ENCODE data around the gene CTSF. TPM values are rescaled to one million over a fixed set of nuclear protein-coding genes. Genes with fewer than 3 reads are reported as not detected.

Gene CTSF
- total RNA-seq, result not detected in 2 replicates
- long read RNA-seq, result 0 reads

- no peaks in the 10 kb centered on the region for H3K36me3 Mint-ChIP-seq (ENCODE audit: low read depth)
- no peak within 1 kb of the TSS for H3K4me3 Mint-ChIP-seq
- no peak for TF ChIP-seq CTCF (conservative IDR thresholded peaks at IDR 0.05)
- no peak for DNase-seq (ENCODE audit: low read depth, low spot score)
- no peaks in the 10 kb centered on the region for H3K9me3 Mint-ChIP-seq
- peaks cover 2% of the 10 kb centered on the region for H3K27me3 Mint-ChIP-seq (ENCODE audit: low read depth)
- H3K27ac Mint-ChIP-seq (ENCODE audit: unreplicated experiment), result peak within 1 kb of the TSS; percentile 35
- H3K4me1 Mint-ChIP-seq, result peaks cover 12% of the 10 kb centered on the region
Observed at GRCh38 chr11:66568124-66568916, at the start of gene CTSF. Gene CTSF, minus strand, starts transcription at chr11:66568606. Its CDS starts 120 bp downstream, at chr11:66568486.

GRCh38 chr11:66617155-66617834 is 48.9 kb upstream of the CTSF start:
- no peak for TF ChIP-seq CTCF (conservative IDR thresholded peaks at IDR 0.05)

GRCh38 chr11:66616379-66617154 is 48.2 kb upstream of the CTSF start, which contains the start of gene RBM14:
Gene RBM14, plus strand, starts transcription at chr11:66616630. Its CDS starts 91 bp downstream, at chr11:66616721.
- H3K36me3 Mint-ChIP-seq (ENCODE audit: low read depth), result peaks cover 12% of the 10 kb centered on the region
- H3K9me3 Mint-ChIP-seq, result no peaks in the 10 kb centered on the region
- DNase-seq (ENCODE audit: low read depth, low spot score), result peak; percentile 95
- H3K4me3 Mint-ChIP-seq, result peak within 1 kb of the TSS; percentile 99
- H3K27me3 Mint-ChIP-seq (ENCODE audit: low read depth), result no peaks in the 10 kb centered on the region
- H3K27ac Mint-ChIP-seq (ENCODE audit: unreplicated experiment), result peak within 1 kb of the TSS; percentile 99
- peaks cover 42% of the 10 kb centered on the region for H3K4me1 Mint-ChIP-seq
- no peak for TF ChIP-seq CTCF (conservative IDR thresholded peaks at IDR 0.05)

More at GRCh38 chr11:66617155-66617834, 48.9 kb upstream of the CTSF start:
- peaks cover 42% of the 10 kb centered on the region for H3K4me1 Mint-ChIP-seq
- no peaks in the 10 kb centered on the region for H3K27me3 Mint-ChIP-seq (ENCODE audit: low read depth)
- peak overlapping the region; percentile 99 for H3K27ac Mint-ChIP-seq (ENCODE audit: unreplicated experiment)
- no peaks in the 10 kb centered on the region for H3K9me3 Mint-ChIP-seq
- H3K36me3 Mint-ChIP-seq (ENCODE audit: low read depth), result peaks cover 12% of the 10 kb centered on the region
- peak overlapping the region; percentile 99 for H3K4me3 Mint-ChIP-seq
- no peak for DNase-seq (ENCODE audit: low read depth, low spot score)

- no peak for DNase-seq (ENCODE audit: low read depth, low spot score)
- TF ChIP-seq CTCF (conservative IDR thresholded peaks at IDR 0.05), result no peak
- no peaks in the 10 kb centered on the region for H3K27me3 Mint-ChIP-seq (ENCODE audit: low read depth)
- peaks cover 8% of the 10 kb centered on the region for H3K36me3 Mint-ChIP-seq (ENCODE audit: low read depth)
- no peaks in the 10 kb centered on the region for H3K9me3 Mint-ChIP-seq
- peaks cover 30% of the 10 kb centered on the region for H3K4me1 Mint-ChIP-seq
- H3K4me3 Mint-ChIP-seq, result no peak overlapping the region
- H3K27ac Mint-ChIP-seq (ENCODE audit: unreplicated experiment), result no peak overlapping the region
Observed at GRCh38 chr11:66614073-66614472, 45.7 kb upstream of the CTSF start.

GRCh38 chr11:66612458-66612857 is 44.1 kb upstream of the CTSF start:
- no peaks in the 10 kb centered on the region for H3K9me3 Mint-ChIP-seq
- H3K4me1 Mint-ChIP-seq, result peaks cover 15% of the 10 kb centered on the region
- TF ChIP-seq CTCF (conservative IDR thresholded peaks at IDR 0.05), result no peak
- H3K4me3 Mint-ChIP-seq, result no peak overlapping the region
- H3K27me3 Mint-ChIP-seq (ENCODE audit: low read depth), result no peaks in the 10 kb centered on the region
- H3K27ac Mint-ChIP-seq (ENCODE audit: unreplicated experiment), result no peak overlapping the region
- DNase-seq (ENCODE audit: low read depth, low spot score), result no peak
- peaks cover 3% of the 10 kb centered on the region for H3K36me3 Mint-ChIP-seq (ENCODE audit: low read depth)
